Neural progenitor cell (in vitro differentiated cells): ENCODE measurements around the gene AMER3.

ENCODE experiments used
- EZH2 ChIP-seq: fragments of 200-600 bp; sonication (generic); IDR thresholded peaks from 2 replicates; pipeline ENCODE4 v1.6.1; 2017; ENCODE audit warnings: antibody characterized with exemption, mild to moderate bottlenecking, moderate library complexity
- TF ChIP-seq, protein P1 (sequence below): fragments of 200-600 bp; sonication (generic); IDR thresholded peaks from 2 replicates; pipeline ENCODE4 v1.5.1; 2017; ENCODE audit warnings: antibody characterized with exemption, mild to moderate bottlenecking

DNA sequence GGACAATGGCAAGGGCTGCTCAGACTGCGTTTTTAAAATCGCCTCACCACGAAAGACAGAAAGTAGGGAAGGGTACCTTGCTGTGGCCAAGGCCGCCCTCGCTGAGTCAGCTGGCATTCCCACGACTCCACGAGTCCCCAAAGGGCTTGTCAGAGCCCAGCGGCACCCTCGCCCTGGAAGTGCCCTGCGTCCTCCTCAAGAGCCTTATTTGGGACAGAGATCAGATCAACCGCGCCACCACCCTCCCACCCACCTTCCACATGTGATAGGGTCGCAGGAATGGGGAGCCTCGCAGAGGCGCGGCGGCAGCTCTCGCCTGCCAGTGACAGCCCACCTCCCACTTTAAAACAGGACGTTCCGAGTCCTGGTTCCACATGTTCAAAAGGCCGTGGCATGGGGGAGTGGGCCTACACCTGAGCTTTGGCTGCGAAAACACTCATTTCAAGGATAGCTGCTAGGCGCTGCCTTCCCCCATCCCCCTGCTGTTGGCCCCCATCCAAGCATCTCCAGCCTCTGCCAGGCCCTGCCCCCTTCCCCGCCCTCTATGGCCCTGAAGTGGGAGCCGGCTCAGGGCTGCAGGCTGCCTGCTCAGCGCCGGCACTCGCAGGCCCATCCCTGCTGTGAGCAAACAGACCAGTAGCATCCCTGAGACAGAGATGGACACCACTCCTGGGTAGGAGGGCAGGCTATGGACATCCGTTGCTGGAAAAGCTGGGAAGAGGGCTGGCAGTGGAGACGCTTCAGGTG is 43.3 kb downstream of the AMER3 start:
- TF ChIP-seq, protein P1, sequence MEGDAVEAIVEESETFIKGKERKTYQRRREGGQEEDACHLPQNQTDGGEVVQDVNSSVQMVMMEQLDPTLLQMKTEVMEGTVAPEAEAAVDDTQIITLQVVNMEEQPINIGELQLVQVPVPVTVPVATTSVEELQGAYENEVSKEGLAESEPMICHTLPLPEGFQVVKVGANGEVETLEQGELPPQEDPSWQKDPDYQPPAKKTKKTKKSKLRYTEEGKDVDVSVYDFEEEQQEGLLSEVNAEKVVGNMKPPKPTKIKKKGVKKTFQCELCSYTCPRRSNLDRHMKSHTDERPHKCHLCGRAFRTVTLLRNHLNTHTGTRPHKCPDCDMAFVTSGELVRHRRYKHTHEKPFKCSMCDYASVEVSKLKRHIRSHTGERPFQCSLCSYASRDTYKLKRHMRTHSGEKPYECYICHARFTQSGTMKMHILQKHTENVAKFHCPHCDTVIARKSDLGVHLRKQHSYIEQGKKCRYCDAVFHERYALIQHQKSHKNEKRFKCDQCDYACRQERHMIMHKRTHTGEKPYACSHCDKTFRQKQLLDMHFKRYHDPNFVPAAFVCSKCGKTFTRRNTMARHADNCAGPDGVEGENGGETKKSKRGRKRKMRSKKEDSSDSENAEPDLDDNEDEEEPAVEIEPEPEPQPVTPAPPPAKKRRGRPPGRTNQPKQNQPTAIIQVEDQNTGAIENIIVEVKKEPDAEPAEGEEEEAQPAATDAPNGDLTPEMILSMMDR, result no peak
- no peak for TF ChIP-seq EZH2
